ENCODE measurements around the gene ZNF501.

ZNF501 gene

DNA sequence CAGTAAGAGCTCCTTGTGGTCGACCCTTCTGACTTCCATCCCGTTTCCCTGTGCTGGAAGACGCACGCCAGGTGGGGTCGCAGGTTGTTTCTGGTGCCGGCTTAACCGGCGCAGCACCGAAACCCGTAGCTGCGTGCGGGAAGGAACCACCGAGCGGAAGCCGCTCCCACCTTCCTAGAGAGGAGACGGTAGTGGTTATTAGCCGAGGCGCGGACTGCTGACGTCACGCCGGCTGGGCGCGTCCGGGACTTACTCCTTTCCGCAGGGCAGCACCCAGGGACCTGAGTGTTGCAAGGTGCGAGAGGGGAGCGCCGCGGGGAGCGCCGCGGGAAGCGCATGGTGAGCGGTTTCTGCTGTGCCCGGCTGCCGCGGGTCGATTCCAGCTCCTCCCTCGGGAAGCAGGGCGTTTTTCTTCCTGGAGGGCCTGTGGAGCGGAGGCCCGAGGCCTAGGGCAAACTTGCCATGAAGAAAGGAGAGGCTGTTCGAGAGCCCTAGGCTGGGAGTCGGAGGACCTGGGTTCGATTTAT is at the start of gene ZNF501:
Gene ZNF501 (plus strand): TSS at position 252 of the 527 bp plus-strand sequence. CDS start 4,787 bp downstream, outside the sequence.
- peak; percentile 27 for DNase-seq (ENCODE audit: low spot score)

DNA sequence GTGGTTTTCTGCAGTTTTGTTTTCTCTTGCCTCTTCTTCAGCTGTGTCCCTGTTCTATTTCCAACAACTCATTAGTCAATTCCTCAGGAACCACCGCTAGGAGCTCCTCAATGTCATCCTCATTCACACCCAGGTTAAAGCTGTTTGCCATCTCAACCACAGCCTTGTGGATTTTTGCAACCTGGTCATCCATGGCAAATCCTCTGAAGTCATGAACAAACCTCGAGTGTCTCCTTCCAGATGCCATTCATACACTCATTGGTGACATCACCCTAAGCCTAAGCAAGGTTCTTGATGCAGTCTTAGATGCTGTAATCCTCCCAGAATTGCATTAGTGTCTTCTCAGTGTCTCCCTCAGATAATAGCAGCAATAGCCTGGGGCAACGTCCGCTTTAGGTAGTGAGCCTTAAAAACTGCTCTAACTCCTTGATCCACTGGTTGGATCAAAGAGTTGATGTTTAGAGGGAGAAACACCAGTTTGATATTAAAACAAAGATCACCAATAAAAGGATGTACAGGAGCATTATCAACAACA is 48.4 kb upstream of the ZNF501 start:
- DNase-seq (ENCODE audit: low spot score) = no peak

GRCh38 chr3:44682182-44682896 is 47.1 kb upstream of the ZNF501 start:
- DNase-seq (ENCODE audit: low spot score) = no peak

- DNase-seq (ENCODE audit: low spot score) = no peak
These were observed 44.2 kb upstream of the ZNF501 start for GRCh38 chr3:44685128-44685800.

DNA sequence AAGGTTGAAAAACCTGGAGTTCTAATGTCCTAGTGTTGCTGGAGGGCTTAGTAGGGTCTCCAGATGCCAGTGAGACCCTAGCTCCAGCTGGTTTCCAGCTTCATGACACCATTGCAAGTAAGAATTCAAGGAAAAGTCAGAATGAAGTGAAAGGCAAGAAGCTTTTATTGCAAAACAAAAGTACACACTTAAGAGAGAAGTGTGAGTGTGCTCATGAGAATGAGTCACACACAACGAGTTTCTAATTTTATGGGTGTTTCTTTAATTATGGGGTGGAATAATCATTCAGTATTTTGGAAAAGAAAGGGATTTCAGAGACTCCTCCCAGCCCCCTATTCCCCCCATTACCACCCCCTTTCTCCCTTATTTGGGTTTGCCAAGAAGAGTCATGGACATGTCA is 41.5 kb upstream of the ZNF501 start:
- DNase-seq (ENCODE audit: low spot score) = no peak

GRCh38 chr3:44712455-44713075 is 16.9 kb upstream of the ZNF501 start, which contains the start of gene ZNF502:
Gene ZNF502 (plus strand): TSS chr3:44712660. CDS start chr3:44720262, 7,602 bp downstream.
- DNase-seq (ENCODE audit: low spot score) = no peak

GRCh38 chr3:44721231-44722102 is 8.0 kb upstream of the ZNF501 start:
- DNase-seq (ENCODE audit: low spot score) = no peak

DNA sequence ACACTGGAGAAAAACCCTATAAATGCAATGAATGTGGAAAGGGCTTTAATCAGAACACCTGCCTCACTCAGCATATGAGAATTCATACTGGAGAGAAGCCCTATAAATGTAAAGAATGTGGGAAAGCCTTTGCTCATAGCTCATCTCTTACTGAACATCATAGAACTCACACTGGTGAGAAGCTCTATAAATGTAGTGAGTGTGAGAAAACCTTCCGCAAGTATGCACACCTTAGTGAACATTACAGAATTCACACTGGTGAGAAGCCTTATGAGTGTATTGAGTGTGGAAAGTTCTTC is 7.4 kb upstream of the ZNF501 start:
- DNase-seq (ENCODE audit: low spot score) = no peak

DNA sequence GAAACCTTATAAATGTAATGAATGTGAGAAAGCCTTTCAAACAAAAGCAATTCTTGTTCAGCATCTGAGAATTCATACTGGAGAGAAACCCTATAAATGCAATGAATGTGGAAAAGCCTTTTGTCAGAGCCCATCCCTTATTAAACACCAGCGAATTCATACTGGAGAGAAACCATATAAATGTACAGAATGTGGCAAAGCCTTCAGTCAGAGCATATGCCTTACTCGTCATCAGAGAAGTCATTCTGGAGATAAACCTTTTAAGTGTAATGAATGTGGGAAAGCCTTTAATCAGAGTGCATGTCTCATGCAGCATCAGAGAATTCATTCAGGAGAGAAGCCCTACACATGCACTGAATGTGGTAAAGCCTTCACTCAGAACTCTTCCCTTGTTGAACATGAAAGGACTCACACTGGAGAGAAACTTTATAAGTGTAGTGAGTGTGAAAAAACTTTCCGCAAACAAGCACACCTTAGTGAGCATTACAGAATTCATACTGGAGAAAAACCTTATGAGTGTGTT is 5.3 kb downstream of the ZNF501 start:
- DNase-seq (ENCODE audit: low spot score) = no peak

GRCh38 chr3:44761101-44761423 is 31.6 kb downstream of the ZNF501 start:
- DNase-seq (ENCODE audit: low spot score) = no peak

DNA sequence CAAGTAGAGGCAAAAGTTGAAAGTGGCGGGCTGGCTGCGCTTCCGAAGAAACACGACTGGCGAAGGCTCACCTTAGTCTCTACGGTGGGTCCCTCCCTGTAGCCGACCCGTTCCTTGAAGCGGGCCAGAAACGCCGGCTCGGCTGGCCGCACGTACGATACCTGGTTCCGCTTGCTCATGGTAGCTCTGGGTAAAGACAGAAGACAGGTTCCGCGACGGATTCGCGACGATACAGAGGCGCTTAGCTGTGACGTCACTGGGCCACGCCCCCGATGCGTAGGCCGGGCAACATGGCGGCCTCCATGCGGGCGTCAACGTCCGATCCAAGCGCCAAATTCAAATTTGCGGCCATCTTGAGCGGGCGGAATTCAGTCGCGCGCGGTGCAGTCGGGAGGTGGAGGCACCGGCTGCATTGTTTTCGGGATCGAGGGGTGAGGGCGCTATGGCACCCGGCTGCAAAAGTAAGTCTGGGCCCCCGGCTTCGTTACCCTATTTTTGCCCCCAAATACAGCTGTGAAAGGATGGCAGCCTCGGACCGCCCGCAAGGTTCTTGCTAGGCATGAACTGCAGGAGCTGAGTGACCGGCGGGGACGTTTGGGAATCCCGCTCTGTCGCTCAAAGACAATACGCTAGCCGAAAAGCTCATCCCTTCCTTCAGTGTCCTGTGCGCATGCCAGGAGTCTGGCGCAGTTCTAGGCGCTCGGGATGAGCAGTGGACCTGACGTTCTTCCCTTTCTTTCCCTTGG is 32.2 kb downstream of the ZNF501 start, which contains the start of the genes KIAA1143 and KIF15:
Gene KIAA1143 (minus strand): TSS at position 196 of the 746 bp plus-strand sequence. CDS start 17 bp downstream, at position 179.
Gene KIF15 (plus strand): TSS at position 371 of the 746 bp plus-strand sequence. CDS start 72 bp downstream, at position 443.
- DNase-seq (ENCODE audit: low spot score) = peak; percentile 97

GRCh38 chr3:44762170-44762677 is 32.8 kb downstream of the ZNF501 start:
- DNase-seq (ENCODE audit: low spot score) = no peak

GRCh38 chr3:44762690-44763089 is 33.3 kb downstream of the ZNF501 start:
- DNase-seq (ENCODE audit: low spot score) = no peak

- DNase-seq (ENCODE audit: low spot score) = no peak
These were observed 34.8 kb downstream of the ZNF501 start for GRCh38 chr3:44764248-44764647.

DNA sequence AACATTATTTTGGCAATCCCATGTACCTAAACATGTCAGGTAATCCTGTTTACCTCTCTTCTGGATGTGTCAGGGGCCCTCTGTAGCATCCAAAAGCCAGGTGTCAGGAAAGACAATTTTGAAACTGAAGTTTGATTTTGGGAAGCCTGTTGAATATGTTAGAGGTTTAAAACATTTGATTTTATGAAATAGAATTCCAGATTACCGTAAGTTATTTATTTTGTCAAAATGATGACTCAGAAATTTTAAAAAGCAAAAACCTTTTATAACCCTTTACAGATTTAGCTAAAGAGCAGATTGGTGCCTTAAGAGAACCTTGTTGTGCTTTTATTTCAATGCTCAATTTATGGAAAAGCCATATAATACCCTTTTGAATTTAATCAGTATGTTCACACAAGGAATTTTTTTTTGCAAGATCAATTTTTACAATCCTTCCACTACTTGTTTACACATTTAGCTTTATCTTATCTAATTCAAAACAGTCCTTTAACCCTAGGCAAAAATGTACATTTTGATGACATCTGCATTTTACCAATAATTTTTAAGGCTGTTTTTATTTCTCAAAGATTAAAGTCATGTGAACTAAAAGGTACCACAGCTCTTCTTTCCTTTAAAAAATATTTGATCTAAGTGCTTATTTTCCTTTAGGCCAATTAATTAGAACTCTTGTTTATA is 42.1 kb downstream of the ZNF501 start:
- DNase-seq (ENCODE audit: low spot score) = no peak

DNA sequence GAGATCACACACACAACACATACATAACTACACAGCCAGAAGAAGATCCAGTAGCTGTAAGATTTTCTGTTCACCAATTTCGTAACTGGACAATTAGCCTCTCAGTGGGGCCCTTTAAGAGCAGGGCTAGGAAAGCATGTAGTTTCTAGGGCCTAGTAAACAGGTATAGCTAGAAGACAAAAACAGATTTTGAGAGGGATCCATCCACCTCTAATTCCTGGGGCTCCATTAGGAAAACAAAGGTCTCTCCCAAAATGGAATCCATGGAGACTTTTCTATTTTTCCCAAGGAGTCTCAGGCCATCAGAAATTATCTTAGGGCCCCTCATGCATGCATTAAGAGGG is 42.6 kb downstream of the ZNF501 start:
- DNase-seq (ENCODE audit: low spot score) = no peak

DNA sequence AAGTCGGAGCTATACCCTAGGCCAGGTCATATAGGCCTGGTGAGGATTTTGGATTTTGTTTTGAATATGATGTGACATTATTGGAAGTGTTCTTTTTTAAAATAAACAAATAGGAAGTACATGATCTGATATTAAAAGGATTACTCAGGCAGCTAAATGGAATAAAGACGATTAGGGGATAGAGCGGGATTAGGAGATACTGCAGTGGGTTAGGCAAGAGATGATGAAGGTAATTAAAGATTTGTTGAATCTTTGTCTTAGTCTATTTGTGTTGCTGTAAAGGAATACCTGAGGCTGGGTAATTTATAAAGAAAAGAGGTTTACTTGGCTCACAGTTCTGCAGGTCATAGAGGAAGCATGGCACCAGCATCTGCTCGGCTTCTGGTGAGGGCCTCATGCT is 53.5 kb downstream of the ZNF501 start:
- no peak for DNase-seq (ENCODE audit: low spot score)

Data from hematopoietic multipotent progenitor cell treated with erythropoietin and hydrocortisone succinate and interleukin-3 and kit ligand, for 17 days (in vitro differentiated cells).